GM12878 (cell line): ENCODE measurements around the gene ZNF415. TPM values are rescaled to one million over a fixed set of nuclear protein-coding genes. Genes with fewer than 3 reads are reported as not detected.

Source experiments
- ATAC-seq: fragments of 200-7000 bp; cut with Tn5 transposase; 3 replicates; pipeline ENCODE4 v1.9.1; 2020; ENCODE audit warnings: mild to moderate bottlenecking, moderate library complexity
- BruUV-seq: library from RNA; stranded (reverse); fragments of 400-500 nt; replicated peaks from 2 replicates; lab custom pipeline; 2021; lab: Mats Ljungman, UMichigan
- CTCF ChIA-PET: fragments of 300-600 bp; sonication (Branson Sonifier 250); formaldehyde crosslinking; extraction: SDS; loops from one replicate; lab custom pipeline; 2021; ENCODE audit warnings: inconsistent platforms; lab: Yijun Ruan, JAX
- POLR2A ChIA-PET: fragments of 350-600 bp; formaldehyde crosslinking; extraction: SDS; loops from one replicate; lab custom pipeline; 2021; ENCODE audit warnings: inconsistent platforms; lab: Charles Lee
- RAD21 ChIA-PET: fragments of 300-600 bp; sonication (Branson Sonifier 250); formaldehyde crosslinking; loops from one replicate; lab custom pipeline; 2023; ENCODE audit warnings: antibody characterized with exemption; ENCODE audit not compliant: unreplicated experiment; lab: Charles Lee
- SMC1A ChIA-PET: fragments of 300-600 bp; sonication (Branson Sonifier 250); formaldehyde crosslinking; loops from one replicate; lab custom pipeline; 2023; ENCODE audit not compliant: unreplicated experiment, uncharacterized antibody; lab: Charles Lee
- DNase-seq: peaks from one replicate; pipeline ENCODE4 v3.0.0-alpha.2; 2011; ENCODE audit warnings: low read depth, low spot score
- FAIRE-seq: peaks from 3 replicates; lab custom pipeline; 2011; peaks lifted over from hg19 to GRCh38; lab: Jason Lieb, UNC
- H2AFZ ChIP-seq: 2 replicates; pipeline ENCODE4 v1.6.0; 2011; ENCODE audit warnings: low read depth, low read length, control low read depth; ENCODE audit not compliant: control insufficient read depth
- H3K27ac ChIP-seq: 2 replicates; pipeline ENCODE4 v1.5.1; 2011; ENCODE audit warnings: control low read depth; ENCODE audit not compliant: control insufficient read depth, insufficient read depth
- H3K27me3 ChIP-seq, 2 experiments: replicated peaks in 1 of 2; 2 replicates each; pipeline versions ENCODE4 v1.6.0 to v1.6.1; 2011; ENCODE audit warnings: low read length in 1 of 2; ENCODE audit not compliant: control insufficient read depth in 2 of 2, insufficient read depth in 2 of 2
- H3K36me3 ChIP-seq, 2 experiments: 2 replicates each; pipeline ENCODE4 v1.5.1; 2011; ENCODE audit warnings: low read length in 1 of 2; ENCODE audit not compliant: control insufficient read depth in 2 of 2, insufficient read depth in 2 of 2
- H3K4me1 ChIP-seq: 2 replicates; pipeline ENCODE4 v1.6.1; 2011; ENCODE audit warnings: mild to moderate bottlenecking, low read length, moderate library complexity, mixed read lengths; ENCODE audit not compliant: control insufficient read depth, insufficient read depth
- H3K4me2 ChIP-seq: 2 replicates; pipeline ENCODE4 v1.6.0; 2011; ENCODE audit warnings: control low read depth; ENCODE audit not compliant: control insufficient read depth, insufficient read depth
- H3K4me3 ChIP-seq: fragments of 200-600 bp; sonication (generic); 2 replicates; pipeline ENCODE4 v1.5.1; 2016
- H3K79me2 ChIP-seq: 2 replicates; pipeline ENCODE4 v1.6.0; 2011; ENCODE audit warnings: low read length; ENCODE audit not compliant: control insufficient read depth, insufficient read depth
- H3K9ac ChIP-seq: 2 replicates; pipeline ENCODE4 v1.8.0; 2011; ENCODE audit warnings: low read length, control low read depth, mixed read lengths; ENCODE audit not compliant: control insufficient read depth, insufficient read depth
- H3K9me3 ChIP-seq: replicated peaks from 3 replicates; pipeline ENCODE4 v1.5.1; 2011; ENCODE audit warnings: mild to moderate bottlenecking, low read length; ENCODE audit not compliant: control insufficient read depth, insufficient read depth
- H4K20me1 ChIP-seq: 2 replicates; pipeline ENCODE4 v1.6.0; 2011; ENCODE audit not compliant: control insufficient read depth, insufficient read depth
- ASH2L ChIP-seq: fragments of 300-600, 200-600 bp; sonication (generic); IDR thresholded peaks from 2 replicates; pipeline ENCODE4 v1.6.1; 2017; ENCODE audit warnings: low read depth, mild to moderate bottlenecking, borderline replicate concordance
- FOS ChIP-seq: IDR thresholded peaks from 3 replicates; pipeline ENCODE4 v1.6.1; 2011; ENCODE audit warnings: borderline replicate concordance; ENCODE audit not compliant: insufficient read length; ENCODE audit errors: extremely low read depth
- HDAC2 ChIP-seq: fragments of 200-600 bp; sonication (generic); IDR thresholded peaks from 2 replicates; pipeline ENCODE4 v1.6.1; 2017
- IKZF2 ChIP-seq, 2 experiments: fragments of 450-650 bp; IDR thresholded peaks; 2 replicates each; pipeline ENCODE4 v1.6.1; 2017; ENCODE audit warnings: mild to moderate bottlenecking in 2 of 2, moderate library complexity in 2 of 2
- IRF4 ChIP-seq: IDR thresholded peaks from 2 replicates; pipeline ENCODE4 v1.6.1; 2011; ENCODE audit warnings: low read depth, low read length
- JUNB ChIP-seq: IDR thresholded peaks from 2 replicates; pipeline ENCODE4 v1.6.1; 2016; ENCODE audit warnings: antibody characterized with exemption, mild to moderate bottlenecking
- NFIC ChIP-seq: IDR thresholded peaks from 2 replicates; pipeline ENCODE4 v1.6.1; 2012; ENCODE audit warnings: low read depth, mild to moderate bottlenecking, inconsistent platforms, low read length, moderate library complexity
- NFYB ChIP-seq: IDR thresholded peaks from 2 replicates; pipeline ENCODE4 v1.6.1; 2011; ENCODE audit warnings: low read depth, mild to moderate bottlenecking, low read length, improper control_type of control experiment, moderate library complexity; ENCODE audit not compliant: insufficient read depth
- PAX8 ChIP-seq: fragments of 450-650 bp; IDR thresholded peaks from 2 replicates; pipeline ENCODE4 v1.6.1; 2017; ENCODE audit warnings: mild to moderate bottlenecking, moderate library complexity
- POLR2A ChIP-seq: IDR thresholded peaks from 2 replicates; pipeline ENCODE4 v1.6.1; 2011; ENCODE audit warnings: low read depth, mild to moderate bottlenecking, low read length
- SIX5 ChIP-seq: IDR thresholded peaks from 2 replicates; pipeline ENCODE4 v1.6.1; 2011; ENCODE audit warnings: mild to moderate bottlenecking, low read depth, low read length, moderate library complexity; ENCODE audit not compliant: severe bottlenecking
- SP1 ChIP-seq: IDR thresholded peaks from one replicate; pipeline ENCODE4 v1.6.1; 2011; ENCODE audit warnings: low read depth, low read length
- STAT3 ChIP-seq: IDR thresholded peaks from 2 replicates; pipeline ENCODE4 v1.6.1; 2011; ENCODE audit warnings: low read depth, low read length, improper control_type of control experiment
- WRNIP1 ChIP-seq: IDR thresholded peaks from 2 replicates; pipeline ENCODE4 v1.6.1; 2011; ENCODE audit warnings: low read depth, low read length, improper control_type of control experiment, borderline replicate concordance
- ZBED1 ChIP-seq: IDR thresholded peaks from 2 replicates; pipeline ENCODE4 v1.6.1; 2016; ENCODE audit warnings: borderline replicate concordance
- ZNF622 ChIP-seq: fragments of 450-650 bp; IDR thresholded peaks from 2 replicates; pipeline ENCODE4 v1.6.1; 2017; ENCODE audit warnings: mild to moderate bottlenecking, inconsistent platforms
- WGBS: methylation state at CpG from one replicate; pipeline ENCODE4 v1.1.6; 2016; ENCODE audit warnings: low lambda C conversion rate; ENCODE audit not compliant: insufficient replicate concordance, insufficient coverage; ENCODE audit errors: missing lambda C conversion rate; 5-methylcytosine and 5-hydroxymethylcytosine counted together
- in situ Hi-C: fragments of 300-500 bp; cut with MboI; formaldehyde crosslinking; loops from 9 replicates; pipeline ENCODE4 v1.14.3; 2018; ENCODE audit warnings: mixed read lengths
- intact Hi-C: fragments of 100-400 bp; cut with micrococcal nuclease; formaldehyde crosslinking; loops from one replicate; pipeline ENCODE4 v1.14.2; 2022; ENCODE audit not compliant: unreplicated experiment
- polyA plus RNA-seq, 11 experiments: library from polyadenylated mRNA; depleted of rRNA in 4 of 11; unstranded in 6 of 11; stranded (reverse) in 5 of 11; fragments of >200 nt; fragmentation: Nextera tagmentation in 4 of 11; fragmentation: Illumina TruSeq in 1 of 11; extraction: Ambion mirVana in 4 of 11; extraction: Trizol in 1 of 11; gene quantifications; 1 replicate in 1 of 11; 2 replicates in 10 of 11; pipeline versions ENCODE4 v1.2.1 to v1.2.3, GENCODE V29; 2011 to 2016; ENCODE audit warnings: inconsistent platforms in 2 of 11, missing spikeins in 2 of 11, low read depth in 1 of 11
- total RNA-seq, 4 experiments: library from RNA; depleted of rRNA in 3 of 4; stranded (reverse); fragments of >200 nt in 3 of 4; fragmentation: Illumina TruSeq in 1 of 4; extraction: Trizol in 1 of 4; gene quantifications; 2 replicates each; pipeline versions ENCODE4 v1.2.1 to v1.2.3, GENCODE V29; 2013 to 2021
- TF ChIP-seq, protein P1 (sequence below): fragments of 450-650 bp; IDR thresholded peaks from 2 replicates; pipeline ENCODE4 v1.6.1; 2018; ENCODE audit warnings: mild to moderate bottlenecking, low read depth, moderate library complexity; ENCODE audit not compliant: partially characterized antibody
- TF ChIP-seq, protein P2 (sequence below): IDR thresholded peaks from 2 replicates; pipeline ENCODE4 v1.6.1; 2012; ENCODE audit warnings: low read depth, low read length, improper control_type of control experiment
- TF ChIP-seq, protein P3 (sequence below): fragments of 450-650 bp; IDR thresholded peaks from 2 replicates; pipeline ENCODE4 v1.6.1; 2017; ENCODE audit warnings: low read depth, mild to moderate bottlenecking, moderate library complexity

The ZNF415 gene
- total and polyA plus RNA-seq, 10 of the 15 experiments (the other 5 are each of a cell fraction or from before 2014, with no cell fraction given) = 0.03 to 0.13 (median 0.05) TPM; not detected in 6

DNA sequence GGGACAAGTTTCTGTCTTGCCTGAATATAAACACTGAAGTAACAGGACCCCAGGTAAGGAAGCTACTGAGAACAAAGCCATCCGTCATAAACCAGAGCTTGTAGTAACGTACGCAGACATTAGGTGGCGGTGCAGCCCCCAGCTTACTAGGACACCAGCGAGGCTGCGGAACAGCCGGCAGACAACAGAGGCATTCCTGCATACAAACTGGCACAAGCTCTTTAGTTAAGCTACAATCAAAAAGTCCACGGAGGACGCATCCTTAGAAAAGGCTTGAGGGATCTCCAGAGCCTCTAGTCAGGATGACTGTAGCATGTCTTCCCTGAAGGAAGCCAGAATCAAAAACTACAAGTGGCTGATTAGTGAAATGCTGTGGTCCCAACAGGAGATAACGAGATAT lies 55.7 kb downstream of the ZNF415 start:
- Histone ChIP-seq H3K79me2 (no peaks in the 10 kb centered on the region), H3K36me3 (peaks cover 7 to 28% of the 10 kb centered on the region in 2 experiments), H3K4me3 (no peak overlapping the region), H3K4me2 (no peak overlapping the region), H2AFZ (no peak overlapping the region), H3K27ac (no peak overlapping the region), H3K9me3 (peaks cover 22% of the 10 kb centered on the region; the same call in 2 of the 3 replicates), H3K9ac (no peak overlapping the region), H3K4me1 (no peaks in the 10 kb centered on the region), H3K27me3 (no peaks in the 10 kb centered on the region), H4K20me1 (no peaks in the 10 kb centered on the region)
- SMC1A ChIA-PET = no interaction called here
- FAIRE-seq = no peak
- intact Hi-C loops (no loop called here), in situ Hi-C loops (no loop called here)
- no peak for ATAC-seq
- no peak for DNase-seq
- POLR2A ChIA-PET = no interaction called here
- TF ChIP-seq JUNB (no peak), FOS (no peak), HDAC2 (no peak), POLR2A (no peak), STAT3 (no peak), ZNF622 (no peak), IRF4 (no peak), WRNIP1 (no peak), NFYB (no peak), SP1 (no peak), IKZF2 (IDR thresholded peaks at IDR 0.05) (no peak), PAX8 (no peak), ASH2L (no peak), ZBED1 (no peak), NFIC (no peak), SIX5 (no peak)
- TF ChIP-seq, protein P1, sequence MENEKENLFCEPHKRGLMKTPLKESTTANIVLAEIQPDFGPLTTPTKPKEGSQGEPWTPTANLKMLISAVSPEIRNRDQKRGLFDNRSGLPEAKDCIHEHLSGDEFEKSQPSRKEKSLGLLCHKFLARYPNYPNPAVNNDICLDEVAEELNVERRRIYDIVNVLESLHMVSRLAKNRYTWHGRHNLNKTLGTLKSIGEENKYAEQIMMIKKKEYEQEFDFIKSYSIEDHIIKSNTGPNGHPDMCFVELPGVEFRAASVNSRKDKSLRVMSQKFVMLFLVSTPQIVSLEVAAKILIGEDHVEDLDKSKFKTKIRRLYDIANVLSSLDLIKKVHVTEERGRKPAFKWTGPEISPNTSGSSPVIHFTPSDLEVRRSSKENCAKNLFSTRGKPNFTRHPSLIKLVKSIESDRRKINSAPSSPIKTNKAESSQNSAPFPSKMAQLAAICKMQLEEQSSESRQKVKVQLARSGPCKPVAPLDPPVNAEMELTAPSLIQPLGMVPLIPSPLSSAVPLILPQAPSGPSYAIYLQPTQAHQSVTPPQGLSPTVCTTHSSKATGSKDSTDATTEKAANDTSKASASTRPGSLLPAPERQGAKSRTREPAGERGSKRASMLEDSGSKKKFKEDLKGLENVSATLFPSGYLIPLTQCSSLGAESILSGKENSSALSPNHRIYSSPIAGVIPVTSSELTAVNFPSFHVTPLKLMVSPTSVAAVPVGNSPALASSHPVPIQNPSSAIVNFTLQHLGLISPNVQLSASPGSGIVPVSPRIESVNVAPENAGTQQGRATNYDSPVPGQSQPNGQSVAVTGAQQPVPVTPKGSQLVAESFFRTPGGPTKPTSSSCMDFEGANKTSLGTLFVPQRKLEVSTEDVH = no peak
- TF ChIP-seq, protein P2, sequence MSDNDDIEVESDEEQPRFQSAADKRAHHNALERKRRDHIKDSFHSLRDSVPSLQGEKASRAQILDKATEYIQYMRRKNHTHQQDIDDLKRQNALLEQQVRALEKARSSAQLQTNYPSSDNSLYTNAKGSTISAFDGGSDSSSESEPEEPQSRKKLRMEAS = no peak
- TF ChIP-seq, protein P3, sequence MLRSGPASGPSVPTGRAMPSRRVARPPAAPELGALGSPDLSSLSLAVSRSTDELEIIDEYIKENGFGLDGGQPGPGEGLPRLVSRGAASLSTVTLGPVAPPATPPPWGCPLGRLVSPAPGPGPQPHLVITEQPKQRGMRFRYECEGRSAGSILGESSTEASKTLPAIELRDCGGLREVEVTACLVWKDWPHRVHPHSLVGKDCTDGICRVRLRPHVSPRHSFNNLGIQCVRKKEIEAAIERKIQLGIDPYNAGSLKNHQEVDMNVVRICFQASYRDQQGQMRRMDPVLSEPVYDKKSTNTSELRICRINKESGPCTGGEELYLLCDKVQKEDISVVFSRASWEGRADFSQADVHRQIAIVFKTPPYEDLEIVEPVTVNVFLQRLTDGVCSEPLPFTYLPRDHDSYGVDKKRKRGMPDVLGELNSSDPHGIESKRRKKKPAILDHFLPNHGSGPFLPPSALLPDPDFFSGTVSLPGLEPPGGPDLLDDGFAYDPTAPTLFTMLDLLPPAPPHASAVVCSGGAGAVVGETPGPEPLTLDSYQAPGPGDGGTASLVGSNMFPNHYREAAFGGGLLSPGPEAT = no peak
- RAD21 ChIA-PET = no interaction called here
- BruUV-seq = no TSS peak
- CTCF ChIA-PET = no interaction called here
- WGBS = 96% methylated on average over 10 of the region's 10 CpGs
